GM21723 (cell line): ENCODE measurements around the gene TMEM121.
"Not testable (repeated sequence)": the region's sequence is repeated elsewhere in the genome, so short reads cannot be mapped to it uniquely, and the experiment has no call there.

Source experiments
- ATAC-seq: cut with Tn5 transposase; IDR thresholded peaks from one replicate; pipeline ENCODE4 v1.9.1; 2021; ENCODE audit warnings: mild to moderate bottlenecking, moderate library complexity; ENCODE audit not compliant: unreplicated experiment

The TMEM121 gene

GRCh38 chr14:105567164-105568103 lies 41.1 kb downstream of the TMEM121 start:
- ATAC-seq: not testable (repeated sequence)

GRCh38 chr14:105568140-105568843 lies 41.9 kb downstream of the TMEM121 start:
- not testable (repeated sequence) for ATAC-seq

- no peak for ATAC-seq
Observed at GRCh38 chr14:105568859-105569766, 42.7 kb downstream of the TMEM121 start.

DNA sequence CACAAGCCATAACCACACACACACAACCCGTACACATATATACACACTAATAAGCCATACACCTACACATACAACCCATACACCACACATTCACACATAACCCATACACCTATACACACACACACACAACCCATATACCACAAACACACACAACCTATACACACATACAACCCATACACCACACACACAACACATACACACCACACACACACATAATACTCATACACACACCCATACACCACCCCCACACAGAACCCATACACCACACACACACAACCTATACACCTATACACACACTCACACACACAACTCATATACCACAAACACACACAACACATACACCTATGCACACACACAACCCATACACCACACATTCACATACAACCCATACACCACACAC lies 44.1 kb downstream of the TMEM121 start:
- ATAC-seq: no peak

GRCh38 chr14:105571181-105571951 lies 45.0 kb downstream of the TMEM121 start:
- ATAC-seq: not testable (repeated sequence)

- not testable (repeated sequence) for ATAC-seq
Observed at GRCh38 chr14:105572063-105572462, 45.7 kb downstream of the TMEM121 start.

DNA sequence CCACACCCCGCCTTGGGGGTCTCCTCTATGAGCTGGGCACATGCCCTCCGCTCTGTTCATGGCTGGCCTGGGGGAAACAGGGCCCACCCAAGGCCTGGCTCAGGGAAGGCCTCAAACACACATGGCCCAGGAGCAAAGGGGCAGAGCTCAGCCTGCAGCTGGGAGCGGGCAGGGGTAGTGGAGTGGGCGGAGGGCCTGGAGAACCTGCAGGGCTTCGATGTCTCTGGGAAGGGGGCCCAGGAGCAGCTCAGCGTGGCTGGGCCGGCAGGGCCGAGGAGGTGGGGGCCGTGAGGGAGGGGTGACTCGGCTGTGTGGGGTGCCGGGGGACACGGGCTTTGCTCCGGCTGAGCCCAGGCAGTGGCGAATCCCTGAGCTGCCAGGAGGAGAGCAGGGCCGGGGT lies 47.5 kb downstream of the TMEM121 start:
- ATAC-seq: not testable (repeated sequence)

GRCh38 chr14:105574411-105574810 lies 48.0 kb downstream of the TMEM121 start:
- ATAC-seq: peak; percentile 1

DNA sequence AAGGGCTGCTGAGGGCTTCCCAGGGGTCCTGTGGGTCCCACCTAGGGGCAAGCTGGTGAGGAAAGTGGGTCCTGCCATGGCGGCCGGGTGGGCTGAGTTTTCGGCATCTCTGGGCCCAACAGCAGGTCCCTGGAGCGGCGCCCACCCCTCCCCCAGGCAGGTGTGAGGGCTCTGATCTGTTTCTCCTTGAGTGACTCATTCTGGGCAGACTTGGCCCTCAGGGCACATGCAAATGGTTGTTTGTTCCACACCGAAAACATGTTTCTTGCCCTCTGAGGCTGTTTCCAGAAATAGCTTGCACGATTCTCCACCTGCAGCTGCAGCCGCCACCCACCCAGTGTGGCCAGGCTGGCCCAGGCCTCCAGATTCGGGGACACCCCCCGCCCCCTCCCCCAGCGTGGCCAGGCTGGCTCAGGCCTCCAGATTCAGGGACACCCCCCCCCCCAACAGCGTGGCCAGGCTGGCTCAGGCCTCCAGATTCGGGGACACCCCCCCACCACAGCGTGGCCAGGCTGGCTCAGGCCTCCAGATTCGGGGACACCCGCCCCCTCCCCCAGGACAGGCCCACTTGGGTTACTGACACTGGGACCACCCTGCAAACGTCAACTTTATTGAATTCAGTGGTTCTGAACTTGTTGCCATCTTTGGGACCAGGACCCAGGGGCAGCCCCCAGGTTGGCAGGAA lies 48.8 kb downstream of the TMEM121 start:
- peak; percentile 50 for ATAC-seq

GRCh38 chr14:105576525-105577088 lies 50.2 kb downstream of the TMEM121 start:
- ATAC-seq: no peak

DNA sequence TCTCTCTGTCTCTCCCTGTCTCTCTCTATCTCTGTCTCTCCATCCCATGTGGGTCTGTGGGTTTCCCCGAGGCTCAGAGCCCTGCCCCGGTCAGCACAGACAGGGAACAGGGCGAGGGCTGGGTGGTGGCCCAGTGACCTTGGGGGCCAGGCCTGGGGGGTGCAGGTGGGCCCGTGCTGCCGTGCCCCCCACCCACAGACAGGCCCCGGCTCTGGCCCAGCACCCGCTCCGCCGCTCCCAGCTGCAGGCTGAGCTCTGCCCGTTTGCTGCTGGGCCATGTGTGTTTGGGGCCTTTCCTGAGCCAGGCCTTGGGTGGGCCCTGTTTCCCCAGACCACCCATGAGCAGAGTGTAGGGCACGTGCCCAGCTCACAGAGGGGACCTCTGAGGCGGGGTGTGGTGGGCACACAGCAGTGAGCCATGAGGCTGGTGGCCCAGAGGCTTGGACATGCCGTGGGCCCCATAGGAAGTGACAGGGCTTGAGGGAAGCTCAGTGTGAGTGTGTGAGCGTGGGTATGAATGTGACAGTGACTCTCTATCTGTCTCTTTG lies 51.0 kb downstream of the TMEM121 start:
- ATAC-seq: no peak

DNA sequence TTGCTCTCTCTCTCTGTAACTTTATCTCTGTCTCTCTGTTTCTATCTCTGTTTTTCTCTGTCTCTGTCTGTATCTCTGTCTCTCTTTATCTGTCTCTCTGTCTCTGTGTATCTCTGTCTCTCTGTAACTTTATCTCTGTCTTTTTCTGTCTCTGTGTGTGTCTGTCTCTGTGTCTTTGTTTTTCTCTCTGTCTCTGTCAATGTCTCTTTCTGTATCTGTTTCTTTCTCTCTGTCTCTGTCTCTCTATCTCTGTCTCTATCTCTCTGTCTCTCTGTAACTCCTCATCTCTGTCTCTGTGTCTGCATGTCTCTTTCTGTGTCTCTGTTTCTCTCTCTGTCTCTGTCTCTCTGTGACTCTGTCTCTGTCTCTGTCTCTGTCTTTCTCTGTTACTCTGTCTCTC lies 51.7 kb downstream of the TMEM121 start:
- no peak for ATAC-seq

DNA sequence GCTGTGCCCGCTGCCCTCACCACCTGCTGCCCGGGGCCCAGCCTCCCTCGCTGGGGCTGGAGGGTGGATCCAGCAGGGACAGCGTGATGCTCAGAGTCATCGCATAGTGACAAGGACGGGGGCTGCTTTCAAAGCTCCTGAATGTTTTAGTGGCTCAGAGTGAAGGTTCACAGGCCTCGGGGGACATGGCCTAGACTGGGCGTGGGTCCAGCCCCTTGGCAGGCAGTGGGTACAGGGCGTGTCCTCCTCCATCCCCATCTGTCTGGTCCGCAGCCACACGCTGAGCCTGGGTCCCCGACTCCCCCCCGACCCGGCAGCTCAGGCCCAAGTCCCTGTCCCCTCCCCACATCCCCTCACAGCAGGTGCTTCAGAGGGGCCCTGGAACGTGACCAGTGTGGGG lies 52.8 kb downstream of the TMEM121 start:
- ATAC-seq: not testable (repeated sequence)
